Neural progenitor cell (in vitro differentiated cells): ENCODE measurements around the gene RDH11.

Source experiments
- CTCF ChIP-seq: fragments of 200-600 bp; sonication (generic); IDR thresholded peaks from 2 replicates; pipeline ENCODE4 v1.5.1; 2017; ENCODE audit warnings: antibody characterized with exemption, mild to moderate bottlenecking
- EZH2 ChIP-seq: fragments of 200-600 bp; sonication (generic); IDR thresholded peaks from 2 replicates; pipeline ENCODE4 v1.6.1; 2017; ENCODE audit warnings: antibody characterized with exemption, mild to moderate bottlenecking, moderate library complexity
- EZH2phosphoT487 ChIP-seq: fragments of 200-600 bp; sonication (generic); IDR thresholded peaks from 2 replicates; pipeline ENCODE4 v1.6.1; 2017; ENCODE audit warnings: antibody characterized with exemption

- TF ChIP-seq CTCF: no peak
- no peak for TF ChIP-seq EZH2
- TF ChIP-seq EZH2phosphoT487: no peak
Observed at GRCh38 chr14:67733616-67734015, 38.1 kb upstream of the RDH11 start.
